GM18499 (cell line): ENCODE results near the gene CASP14.
"Not testable (repeated sequence)": the region's sequence is repeated elsewhere in the genome, so short reads cannot be mapped to it uniquely, and the experiment has no call there.

Experiments used
- ATAC-seq: cut with Tn5 transposase; IDR thresholded peaks from one replicate; pipeline ENCODE4 v1.9.1; 2021; ENCODE audit warnings: moderate number of reproducible peaks; ENCODE audit not compliant: insufficient read depth, unreplicated experiment

The CASP14 gene

GRCh38 chr19:15062036-15062435 is 12.8 kb downstream of the CASP14 start:
- no peak for ATAC-seq

GRCh38 chr19:15070386-15070785 is 21.1 kb downstream of the CASP14 start:
- not testable (repeated sequence) for ATAC-seq

- ATAC-seq: no peak
Measured at GRCh38 chr19:15072930-15073647, 23.8 kb downstream of the CASP14 start.

- ATAC-seq: no peak
Measured at GRCh38 chr19:15074371-15074770, 25.1 kb downstream of the CASP14 start.

GRCh38 chr19:15075806-15076205 is 26.5 kb downstream of the CASP14 start:
- no peak for ATAC-seq

GRCh38 chr19:15080002-15080401 is 30.7 kb downstream of the CASP14 start:
- ATAC-seq: not testable (repeated sequence)

GRCh38 chr19:15081911-15082310 is 32.6 kb downstream of the CASP14 start, which contains the start of gene OR1I1:
Gene OR1I1, plus strand, starts transcription at chr19:15082211. Its CDS starts 4,855 bp downstream, at chr19:15087066.
- no peak for ATAC-seq

GRCh38 chr19:15087182-15087581 is 37.9 kb downstream of the CASP14 start:
- ATAC-seq: no peak

- ATAC-seq: no peak
Measured at GRCh38 chr19:15091918-15092753, 42.9 kb downstream of the CASP14 start.

GRCh38 chr19:15093001-15093400 is 43.7 kb downstream of the CASP14 start:
- no peak for ATAC-seq

GRCh38 chr19:15096223-15096622 is 46.9 kb downstream of the CASP14 start:
- ATAC-seq: no peak

GRCh38 chr19:15097980-15098379 is 48.7 kb downstream of the CASP14 start:
- not testable (repeated sequence) for ATAC-seq

GRCh38 chr19:15098460-15098859 is 49.2 kb downstream of the CASP14 start:
- no peak for ATAC-seq

GRCh38 chr19:15099017-15099582 is 49.8 kb downstream of the CASP14 start:
- ATAC-seq: no peak

GRCh38 chr19:15101479-15102082 is 52.3 kb downstream of the CASP14 start:
- ATAC-seq: no peak

GRCh38 chr19:15104003-15104402 is 54.7 kb downstream of the CASP14 start:
- no peak for ATAC-seq

GRCh38 chr19:15104411-15104810 is 55.1 kb downstream of the CASP14 start:
- ATAC-seq: no peak

GRCh38 chr19:15105044-15105443 is 55.8 kb downstream of the CASP14 start:
- ATAC-seq: no peak

- no peak for ATAC-seq
Measured at GRCh38 chr19:15107061-15108010, 58.1 kb downstream of the CASP14 start, which contains the start of gene SYDE1. Gene SYDE1, plus strand, starts transcription at chr19:15107401. Its CDS starts 33 bp downstream, at chr19:15107434.
